T-helper 2 cell treated with Interferon-gamma antibody and Interleukin-4, amounts not matched to agents 5 μg/mL and 100 μg/mL, for 36 hours (primary cell): ENCODE results near the gene JMJD1C.
A peak's percentile ranks its signal among the peaks of the same experiment; 100 is the strongest.

ENCODE experiments used
- DNase-seq: peaks from one replicate; pipeline ENCODE4 v3.0.0; 2021; ENCODE audit warnings: low spot score
- H3K27ac Mint-ChIP-seq: one replicate; pipeline ENCODE4 v1.8.0; 2021; ENCODE audit warnings: mild to moderate bottlenecking, mixed read lengths
- H3K27me3 Mint-ChIP-seq: one replicate; pipeline ENCODE4 v1.8.0; 2021; ENCODE audit warnings: low read depth, mixed read lengths
- H3K36me3 Mint-ChIP-seq: one replicate; pipeline ENCODE4 v1.8.0; 2021; ENCODE audit warnings: low read depth, mixed read lengths
- H3K4me1 Mint-ChIP-seq: one replicate; pipeline ENCODE4 v1.8.0; 2021; ENCODE audit warnings: low read depth, mixed read lengths
- H3K4me3 Mint-ChIP-seq: one replicate; pipeline ENCODE4 v1.8.0; 2022; ENCODE audit warnings: mild to moderate bottlenecking, moderate library complexity, mixed read lengths
- H3K9me3 Mint-ChIP-seq: one replicate; pipeline ENCODE4 v1.8.0; 2021; ENCODE audit warnings: mixed read lengths

JMJD1C gene

DNA sequence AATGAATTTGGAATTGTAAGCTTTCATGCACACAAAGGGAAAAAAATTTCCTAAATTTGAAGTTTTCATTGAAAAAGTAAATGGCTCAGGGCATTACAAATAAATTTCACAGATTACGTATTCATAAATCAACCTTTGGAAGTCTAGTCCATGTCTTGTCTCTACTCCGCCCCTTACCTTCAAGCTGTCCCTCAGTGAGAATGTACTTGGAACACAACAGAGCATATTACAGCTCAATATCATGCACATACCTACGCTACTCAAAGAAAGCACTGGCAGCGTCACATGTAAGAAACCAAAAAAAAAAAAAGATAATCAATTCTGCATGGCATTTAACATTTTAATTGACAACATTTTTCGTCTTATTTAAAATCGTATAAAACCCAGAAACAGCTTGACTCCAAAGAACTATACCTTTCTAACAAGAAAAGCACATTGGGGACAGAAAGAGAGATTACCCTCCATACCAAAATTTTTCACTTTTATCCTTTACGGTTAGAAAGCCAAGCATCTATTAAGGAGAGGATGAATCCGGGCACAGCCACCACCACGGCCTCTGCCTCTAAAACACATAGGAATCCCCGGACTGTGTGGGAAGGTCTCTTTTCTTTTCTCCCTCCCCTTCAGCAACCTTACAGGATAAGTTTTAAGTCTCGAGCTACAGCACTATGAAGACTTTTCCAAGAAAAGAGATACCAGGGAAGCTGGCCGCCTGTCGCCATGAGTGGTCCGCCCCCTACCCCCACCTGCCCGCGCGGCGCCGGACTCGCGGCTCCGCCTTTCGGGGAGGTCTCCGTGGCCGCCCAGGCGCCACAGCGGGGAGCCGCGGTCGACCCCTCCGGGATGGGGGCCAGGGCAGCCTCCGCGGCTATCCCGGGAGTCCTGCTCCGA lies 1.1 kb downstream of the JMJD1C start:
- Mint-ChIP-seq H3K4me3 (peak overlapping the region; percentile 93), H3K36me3 (no peaks in the 10 kb centered on the region), H3K9me3 (no peaks in the 10 kb centered on the region), H3K27me3 (peaks cover 37% of the 10 kb centered on the region), H3K4me1 (peaks cover 17% of the 10 kb centered on the region), H3K27ac (peak overlapping the region; percentile 31)
- no peak for DNase-seq

DNA sequence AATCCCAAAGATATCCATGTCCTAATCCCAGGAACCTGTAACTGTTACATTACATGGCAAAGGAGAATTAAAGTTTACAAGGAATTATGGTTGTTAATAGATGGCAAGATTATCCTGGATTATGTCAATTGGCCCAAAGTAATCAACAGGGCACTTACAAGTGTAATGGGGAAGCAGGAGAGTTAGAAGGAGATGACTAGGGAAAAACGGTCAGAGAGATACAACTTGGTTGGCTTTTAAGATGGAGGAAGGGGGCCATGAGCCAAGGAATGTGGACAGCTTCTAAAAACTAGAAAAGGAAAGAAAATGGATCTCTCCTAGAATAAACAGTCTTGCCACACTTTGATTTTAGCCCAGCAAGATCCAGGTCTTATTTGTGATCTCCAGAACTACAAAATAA lies 3.3 kb downstream of the JMJD1C start:
- Mint-ChIP-seq H3K27ac (no peak overlapping the region), H3K9me3 (no peaks in the 10 kb centered on the region), H3K36me3 (no peaks in the 10 kb centered on the region), H3K4me1 (peaks cover 15% of the 10 kb centered on the region), H3K4me3 (no peak overlapping the region), H3K27me3 (peaks cover 30% of the 10 kb centered on the region)
- no peak for DNase-seq

DNA sequence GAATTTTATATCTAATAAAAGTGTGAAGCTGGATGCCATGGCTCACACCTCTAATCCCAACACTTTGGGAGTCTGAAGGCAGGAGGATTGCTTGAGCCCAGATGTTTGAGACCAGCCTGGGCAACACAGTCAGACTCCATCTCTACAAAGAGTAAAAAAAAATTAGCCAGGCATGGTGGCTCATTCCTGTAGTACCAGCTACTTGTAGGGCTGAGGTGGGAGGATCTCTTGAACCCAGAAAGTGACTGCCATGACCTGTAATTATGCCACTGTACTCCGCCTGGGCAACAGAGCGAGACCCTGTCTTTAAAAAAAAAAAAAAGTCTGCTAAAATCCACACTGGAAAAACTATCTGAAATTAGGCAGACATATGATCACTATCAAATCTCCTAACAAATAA lies 7.6 kb downstream of the JMJD1C start:
- H3K27me3 Mint-ChIP-seq, result peaks cover 4% of the 10 kb centered on the region
- no peaks in the 10 kb centered on the region for H3K9me3 Mint-ChIP-seq
- H3K4me3 Mint-ChIP-seq, result no peak overlapping the region

DNA sequence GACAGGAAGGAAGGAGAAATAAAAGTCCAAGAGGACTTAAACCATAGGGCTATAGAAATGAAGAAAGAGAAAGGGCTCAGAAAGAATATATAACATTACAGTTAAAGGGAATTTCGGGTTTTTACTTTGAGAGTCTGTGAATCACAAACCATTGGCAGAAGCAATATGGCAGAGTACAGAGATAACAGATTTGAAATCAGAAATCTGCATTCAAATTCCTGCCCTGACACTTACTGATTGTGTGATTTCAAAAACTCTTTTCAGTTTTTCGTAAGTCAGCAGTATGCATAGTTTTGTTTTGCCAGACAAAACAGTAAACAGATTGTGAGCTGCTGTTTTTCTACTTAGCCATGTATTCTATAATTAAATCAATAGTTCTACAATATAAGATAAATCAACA lies 8.2 kb downstream of the JMJD1C start:
- H3K27ac Mint-ChIP-seq, result no peak overlapping the region
- no peak overlapping the region for H3K4me3 Mint-ChIP-seq

More for the DNA sequence above, 7.6 kb downstream of the JMJD1C start:
- H3K4me1 Mint-ChIP-seq, result peaks cover 3% of the 10 kb centered on the region
- H3K27ac Mint-ChIP-seq, result no peak overlapping the region
- no peaks in the 10 kb centered on the region for H3K36me3 Mint-ChIP-seq
- DNase-seq, result no peak

DNA sequence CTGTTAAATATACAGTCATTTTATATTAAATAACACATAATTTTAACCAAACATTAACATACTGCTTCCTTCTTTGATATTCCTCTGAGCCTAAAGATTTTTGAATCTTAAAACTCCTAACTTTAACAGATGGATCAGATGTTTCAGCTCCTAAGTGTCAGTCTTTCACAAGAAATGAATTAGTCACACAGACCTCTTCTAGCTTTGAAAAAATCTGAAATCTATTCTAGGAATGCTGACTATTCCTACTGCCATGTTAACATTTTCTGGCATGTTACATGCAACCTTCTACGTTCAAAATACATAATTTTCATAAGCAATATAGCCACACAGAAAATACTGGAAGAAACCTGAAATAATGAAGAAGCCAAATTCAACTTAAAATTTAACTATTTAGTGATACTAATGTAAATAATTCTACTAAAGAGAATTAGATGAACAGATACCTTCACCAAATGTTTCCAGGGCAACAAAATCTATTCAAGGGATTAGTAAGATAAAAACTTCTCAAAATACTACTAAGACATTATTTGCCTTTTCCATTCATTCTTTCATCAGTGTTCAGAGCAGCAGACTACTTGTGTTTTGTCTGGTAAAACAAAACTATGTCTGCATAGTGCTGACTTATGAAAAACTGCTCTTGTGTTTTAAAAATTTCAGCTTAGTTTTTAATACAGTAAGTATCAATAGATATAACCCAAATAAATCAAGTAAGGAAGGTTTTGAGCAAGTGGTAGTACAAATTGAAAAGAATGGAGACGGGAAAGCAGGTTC lies 9.2 kb downstream of the JMJD1C start:
- H3K4me1 Mint-ChIP-seq, result peaks cover 3% of the 10 kb centered on the region
- no peak overlapping the region for H3K27ac Mint-ChIP-seq
- no peak for DNase-seq
- no peak overlapping the region for H3K4me3 Mint-ChIP-seq
- no peaks in the 10 kb centered on the region for H3K27me3 Mint-ChIP-seq
- H3K36me3 Mint-ChIP-seq, result peaks cover 2% of the 10 kb centered on the region
- no peaks in the 10 kb centered on the region for H3K9me3 Mint-ChIP-seq

More for the DNA sequence above, 8.2 kb downstream of the JMJD1C start:
- H3K27me3 Mint-ChIP-seq, result peaks cover 4% of the 10 kb centered on the region
- no peaks in the 10 kb centered on the region for H3K9me3 Mint-ChIP-seq
- H3K36me3 Mint-ChIP-seq, result peaks cover under 1% of the 10 kb centered on the region
- H3K4me1 Mint-ChIP-seq, result peaks cover 3% of the 10 kb centered on the region
- DNase-seq, result no peak

DNA sequence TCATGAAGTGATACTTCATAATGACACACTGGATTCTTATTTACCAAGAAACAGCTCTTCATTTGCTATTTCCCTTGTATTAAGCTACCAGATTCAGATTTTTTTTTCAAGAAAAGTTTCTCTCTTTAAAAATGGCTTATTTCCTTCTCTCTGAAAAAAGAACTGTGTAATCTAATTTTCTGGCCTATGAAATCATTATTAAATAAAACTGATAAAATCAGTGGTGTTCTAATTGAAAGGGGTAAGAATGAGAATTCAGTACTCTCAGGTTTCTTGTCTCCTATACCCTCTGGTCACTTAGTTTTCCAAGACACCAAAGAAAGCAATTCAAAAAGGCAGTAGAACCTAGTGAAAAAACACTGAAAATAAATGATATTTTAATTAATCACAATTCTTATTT lies 10.3 kb downstream of the JMJD1C start:
- H3K27ac Mint-ChIP-seq, result no peak overlapping the region

DNA sequence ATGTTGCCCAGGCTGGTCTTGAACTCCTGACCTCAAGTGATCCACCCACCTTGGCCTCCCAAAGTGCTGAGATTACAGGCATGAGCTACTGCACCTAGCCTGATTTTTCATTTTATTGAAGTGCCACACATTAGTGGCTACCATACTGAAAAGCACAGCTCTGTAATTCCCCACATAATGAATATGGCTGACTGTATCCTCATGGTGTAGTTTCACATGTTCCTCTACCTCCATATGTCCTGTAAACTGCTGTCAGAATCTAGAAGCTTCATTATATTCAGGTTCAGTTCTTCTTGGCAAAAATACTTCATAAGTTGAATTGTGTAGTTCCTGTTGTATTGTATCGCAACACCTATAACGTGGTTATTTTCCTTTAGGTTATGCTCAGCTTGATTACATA lies 11.1 kb downstream of the JMJD1C start:
- Mint-ChIP-seq H3K9me3 (no peaks in the 10 kb centered on the region), H3K36me3 (peaks cover 2% of the 10 kb centered on the region), H3K4me3 (no peak overlapping the region), H3K27ac (no peak overlapping the region), H3K27me3 (no peaks in the 10 kb centered on the region), H3K4me1 (peaks cover 3% of the 10 kb centered on the region)
- DNase-seq, result no peak

More for the DNA sequence above, 10.3 kb downstream of the JMJD1C start:
- Mint-ChIP-seq H3K36me3 (peaks cover 2% of the 10 kb centered on the region), H3K4me3 (no peak overlapping the region), H3K4me1 (peaks cover 3% of the 10 kb centered on the region), H3K27me3 (no peaks in the 10 kb centered on the region), H3K9me3 (no peaks in the 10 kb centered on the region)
- DNase-seq, result no peak

DNA sequence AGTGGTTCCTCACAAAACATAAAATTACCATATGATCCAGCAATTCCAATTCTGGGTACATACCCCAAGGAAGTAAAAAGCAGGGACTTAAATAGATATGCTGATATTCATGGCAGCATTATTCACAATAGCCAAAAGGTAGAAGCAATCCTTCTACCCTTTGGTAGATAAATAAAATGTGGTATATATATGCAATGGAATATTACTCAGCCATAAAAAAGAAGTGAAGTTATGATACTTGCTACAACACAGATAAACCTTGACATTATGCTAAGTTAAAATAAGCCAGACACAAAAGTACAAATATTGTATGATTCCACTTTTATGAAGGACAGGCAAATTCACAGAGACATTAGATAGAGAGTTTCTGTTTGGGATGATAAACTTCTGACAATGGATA lies 13.3 kb downstream of the JMJD1C start:
- peaks cover 3% of the 10 kb centered on the region for H3K4me1 Mint-ChIP-seq
- H3K4me3 Mint-ChIP-seq, result no peak overlapping the region
- no peak for DNase-seq
- H3K9me3 Mint-ChIP-seq, result no peaks in the 10 kb centered on the region
- peaks cover 2% of the 10 kb centered on the region for H3K36me3 Mint-ChIP-seq
- no peak overlapping the region for H3K27ac Mint-ChIP-seq
- no peaks in the 10 kb centered on the region for H3K27me3 Mint-ChIP-seq

DNA sequence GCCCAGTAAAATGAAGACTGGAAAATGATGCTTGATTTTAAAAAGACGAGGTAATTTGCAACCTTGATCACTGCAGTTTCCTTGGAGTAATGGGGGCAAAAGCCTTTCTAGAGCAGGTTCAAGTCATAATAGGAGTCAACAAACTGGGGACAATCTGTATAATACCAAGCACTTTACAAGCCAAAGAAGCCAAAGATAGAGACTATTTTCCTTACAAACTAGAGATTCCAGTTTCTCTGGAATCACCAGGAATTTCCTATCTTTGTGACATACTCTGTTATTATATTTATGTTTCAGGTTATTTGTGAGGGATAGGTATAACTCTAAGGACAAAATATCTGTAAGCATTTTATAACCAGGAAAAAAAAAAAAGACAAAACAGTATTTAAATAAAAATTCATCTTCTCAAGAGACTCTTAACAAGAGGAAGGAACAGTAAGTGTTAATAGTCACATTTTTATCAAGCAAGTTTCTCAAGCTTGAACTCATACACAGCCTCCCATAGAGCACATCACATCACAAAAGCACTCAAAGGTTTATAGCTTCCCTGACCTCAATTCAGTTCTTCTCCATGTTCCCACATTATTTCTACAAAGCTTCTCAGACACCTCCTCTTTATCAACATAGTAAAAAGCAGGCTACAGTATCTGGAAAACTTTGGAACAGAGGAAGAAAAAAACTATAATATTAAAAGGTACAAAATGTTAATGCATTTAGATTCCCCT lies 18.9 kb downstream of the JMJD1C start:
- H3K27ac Mint-ChIP-seq, result no peak overlapping the region
- H3K27me3 Mint-ChIP-seq, result no peaks in the 10 kb centered on the region
- no peak overlapping the region for H3K4me3 Mint-ChIP-seq
- no peaks in the 10 kb centered on the region for H3K36me3 Mint-ChIP-seq
- no peak for DNase-seq
- no peaks in the 10 kb centered on the region for H3K4me1 Mint-ChIP-seq
- H3K9me3 Mint-ChIP-seq, result no peaks in the 10 kb centered on the region

DNA sequence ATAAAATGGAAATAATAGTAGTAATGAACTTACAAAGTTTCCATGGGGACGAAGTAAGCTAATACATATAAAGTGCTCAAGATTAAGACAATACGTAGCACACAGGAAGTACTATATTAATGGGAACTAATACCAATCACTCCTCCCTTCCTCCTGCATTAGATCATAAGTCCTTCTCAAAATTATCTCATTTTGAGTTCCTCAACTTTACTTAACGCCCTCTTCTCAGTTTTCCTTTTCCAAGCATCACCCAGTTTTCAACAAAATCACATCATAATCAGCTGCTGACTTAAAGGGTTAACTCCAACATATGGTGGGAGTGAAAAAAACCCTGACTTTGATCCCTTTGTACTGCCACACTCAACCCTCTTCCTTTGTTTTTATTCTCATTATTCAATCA lies 24.4 kb downstream of the JMJD1C start:
- no peak overlapping the region for H3K4me3 Mint-ChIP-seq

DNA sequence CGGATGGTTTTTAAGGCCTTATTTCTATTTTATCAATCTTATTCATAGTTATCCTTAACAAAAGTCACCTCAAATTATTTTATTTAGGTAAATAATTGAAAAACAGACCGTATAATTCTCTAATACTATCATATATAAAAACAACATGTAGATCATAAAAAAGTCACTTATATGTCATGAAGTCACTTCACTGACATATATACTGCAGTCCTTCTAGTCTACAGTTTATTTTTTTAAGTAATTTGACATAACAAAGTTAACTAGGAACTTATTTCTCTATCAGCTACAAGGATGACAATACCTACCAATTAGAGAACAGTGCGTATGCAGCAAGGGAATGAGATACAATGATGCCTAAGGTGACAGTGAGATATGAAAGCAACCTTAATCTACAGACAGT lies 26.2 kb downstream of the JMJD1C start:
- H3K4me1 Mint-ChIP-seq, result peaks cover 5% of the 10 kb centered on the region
- H3K36me3 Mint-ChIP-seq, result no peaks in the 10 kb centered on the region
- no peaks in the 10 kb centered on the region for H3K9me3 Mint-ChIP-seq
- no peak overlapping the region for H3K27ac Mint-ChIP-seq
- no peaks in the 10 kb centered on the region for H3K27me3 Mint-ChIP-seq
- no peak for DNase-seq
- no peak overlapping the region for H3K4me3 Mint-ChIP-seq

More for the DNA sequence above, 24.4 kb downstream of the JMJD1C start:
- Mint-ChIP-seq H3K4me1 (peaks cover 5% of the 10 kb centered on the region), H3K36me3 (no peaks in the 10 kb centered on the region), H3K9me3 (no peaks in the 10 kb centered on the region), H3K27ac (no peak overlapping the region), H3K27me3 (no peaks in the 10 kb centered on the region)
- no peak for DNase-seq

DNA sequence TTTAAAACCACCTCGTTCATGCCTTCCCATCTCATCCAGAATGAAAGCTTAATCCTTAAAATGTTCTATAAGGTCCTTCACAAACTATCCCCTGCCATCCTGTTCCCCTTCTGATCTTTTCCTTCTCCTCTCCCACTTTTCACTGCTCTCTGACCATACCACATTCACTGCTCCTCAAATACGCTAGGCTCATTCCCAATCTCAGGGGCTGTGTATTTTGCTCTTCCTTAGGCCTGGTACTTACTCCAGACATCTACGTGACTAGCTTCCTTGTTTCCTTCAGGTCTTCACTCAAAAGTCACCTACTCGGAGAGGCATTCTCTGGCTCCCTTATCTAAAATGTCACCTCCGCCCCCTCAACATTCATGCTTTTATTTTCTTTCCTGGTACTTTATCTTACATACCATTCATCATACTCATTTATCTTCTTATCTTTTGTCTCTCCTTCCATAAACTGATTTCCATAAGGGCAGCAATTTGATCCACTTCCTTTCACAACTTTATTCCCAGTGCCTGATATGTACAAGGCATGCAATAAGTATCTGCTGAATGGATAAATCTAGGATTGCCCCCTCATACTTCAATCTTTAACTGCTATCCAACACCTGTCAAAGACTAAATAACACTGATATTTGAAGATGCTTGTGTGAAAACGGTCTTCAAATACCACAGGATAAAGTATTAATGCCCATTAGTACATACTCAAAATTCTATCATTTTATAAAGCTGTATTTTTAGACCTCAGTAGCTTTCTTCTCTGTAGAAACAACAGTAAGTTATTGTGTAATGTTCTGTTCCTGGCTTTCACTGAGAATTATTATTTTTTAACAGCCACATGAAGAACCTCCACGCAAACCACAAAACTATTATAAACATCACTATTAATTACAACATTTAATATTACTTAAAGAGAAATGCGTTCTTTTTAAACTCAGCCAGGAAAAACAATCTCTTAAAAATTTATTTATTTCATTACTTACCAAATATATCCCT lies 27.0 kb downstream of the JMJD1C start:
- Mint-ChIP-seq H3K27ac (no peak overlapping the region), H3K36me3 (no peaks in the 10 kb centered on the region)

More for the DNA sequence above, 27.0 kb downstream of the JMJD1C start:
- DNase-seq, result no peak
- H3K4me1 Mint-ChIP-seq, result peaks cover 5% of the 10 kb centered on the region
- no peaks in the 10 kb centered on the region for H3K27me3 Mint-ChIP-seq
- H3K9me3 Mint-ChIP-seq, result no peaks in the 10 kb centered on the region
- no peak overlapping the region for H3K4me3 Mint-ChIP-seq
